Measurements from ENCODE around the gene PCAT7.
"Not testable (repeated sequence)": the region's sequence is repeated elsewhere in the genome, so short reads cannot be mapped to it uniquely, and the experiment has no call there.

GRCh38 chr9:94564279-94564678 lies 9.4 kb downstream of the PCAT7 start:
- not testable (repeated sequence) for TF ChIP-seq CTCF, POLR2A (IDR thresholded peaks at IDR 0.05)

Data from thyroid gland (tissue), 4 donors.